22Rv1 (cell line): ENCODE results near the gene LYVE1.

Experiments
- ZFX ChIP-seq: fragments of 450-650 bp; IDR thresholded peaks from 2 replicates; pipeline ENCODE4 v1.6.1; 2017; ENCODE audit warnings: antibody characterized with exemption, borderline replicate concordance
- TF ChIP-seq, protein P1 (sequence below): fragments of 450-650 bp; IDR thresholded peaks from 2 replicates; pipeline ENCODE4 v1.5.1; 2017; ENCODE audit warnings: mild to moderate bottlenecking

DNA sequence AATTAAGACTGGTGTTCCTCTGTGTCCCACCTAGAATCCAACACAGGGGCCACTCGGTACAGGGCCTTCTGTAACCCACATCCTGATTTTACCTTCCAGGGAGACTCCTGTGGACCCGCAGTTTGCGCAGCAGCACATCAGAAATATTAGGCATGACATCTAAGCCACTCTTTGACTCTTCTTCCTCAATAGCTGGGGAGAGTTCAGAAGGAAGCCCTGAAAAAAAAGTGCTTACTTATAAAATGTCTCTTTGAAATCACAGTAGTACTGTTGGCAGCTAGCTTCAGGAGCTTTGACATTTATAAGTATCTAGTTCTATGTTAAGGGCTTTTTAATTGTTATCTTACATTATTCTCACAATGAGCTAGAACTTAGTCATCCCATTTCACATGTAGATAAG is 41.2 kb upstream of the LYVE1 start:
- TF ChIP-seq, protein P1, sequence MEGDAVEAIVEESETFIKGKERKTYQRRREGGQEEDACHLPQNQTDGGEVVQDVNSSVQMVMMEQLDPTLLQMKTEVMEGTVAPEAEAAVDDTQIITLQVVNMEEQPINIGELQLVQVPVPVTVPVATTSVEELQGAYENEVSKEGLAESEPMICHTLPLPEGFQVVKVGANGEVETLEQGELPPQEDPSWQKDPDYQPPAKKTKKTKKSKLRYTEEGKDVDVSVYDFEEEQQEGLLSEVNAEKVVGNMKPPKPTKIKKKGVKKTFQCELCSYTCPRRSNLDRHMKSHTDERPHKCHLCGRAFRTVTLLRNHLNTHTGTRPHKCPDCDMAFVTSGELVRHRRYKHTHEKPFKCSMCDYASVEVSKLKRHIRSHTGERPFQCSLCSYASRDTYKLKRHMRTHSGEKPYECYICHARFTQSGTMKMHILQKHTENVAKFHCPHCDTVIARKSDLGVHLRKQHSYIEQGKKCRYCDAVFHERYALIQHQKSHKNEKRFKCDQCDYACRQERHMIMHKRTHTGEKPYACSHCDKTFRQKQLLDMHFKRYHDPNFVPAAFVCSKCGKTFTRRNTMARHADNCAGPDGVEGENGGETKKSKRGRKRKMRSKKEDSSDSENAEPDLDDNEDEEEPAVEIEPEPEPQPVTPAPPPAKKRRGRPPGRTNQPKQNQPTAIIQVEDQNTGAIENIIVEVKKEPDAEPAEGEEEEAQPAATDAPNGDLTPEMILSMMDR, result no peak
- TF ChIP-seq ZFX, result no peak
